GM19395 (cell line): ENCODE data around the gene ZMYND19.
A peak's percentile ranks its signal among the peaks of the same experiment; 100 is the strongest.
"Not testable (repeated sequence)": the region's sequence is repeated elsewhere in the genome, so short reads cannot be mapped to it uniquely, and the experiment has no call there.

Experiments
- ATAC-seq: cut with Tn5 transposase; IDR thresholded peaks from one replicate; pipeline ENCODE4 v1.9.1; 2021; ENCODE audit warnings: mild to moderate bottlenecking, moderate library complexity; ENCODE audit not compliant: unreplicated experiment

ZMYND19 gene

DNA sequence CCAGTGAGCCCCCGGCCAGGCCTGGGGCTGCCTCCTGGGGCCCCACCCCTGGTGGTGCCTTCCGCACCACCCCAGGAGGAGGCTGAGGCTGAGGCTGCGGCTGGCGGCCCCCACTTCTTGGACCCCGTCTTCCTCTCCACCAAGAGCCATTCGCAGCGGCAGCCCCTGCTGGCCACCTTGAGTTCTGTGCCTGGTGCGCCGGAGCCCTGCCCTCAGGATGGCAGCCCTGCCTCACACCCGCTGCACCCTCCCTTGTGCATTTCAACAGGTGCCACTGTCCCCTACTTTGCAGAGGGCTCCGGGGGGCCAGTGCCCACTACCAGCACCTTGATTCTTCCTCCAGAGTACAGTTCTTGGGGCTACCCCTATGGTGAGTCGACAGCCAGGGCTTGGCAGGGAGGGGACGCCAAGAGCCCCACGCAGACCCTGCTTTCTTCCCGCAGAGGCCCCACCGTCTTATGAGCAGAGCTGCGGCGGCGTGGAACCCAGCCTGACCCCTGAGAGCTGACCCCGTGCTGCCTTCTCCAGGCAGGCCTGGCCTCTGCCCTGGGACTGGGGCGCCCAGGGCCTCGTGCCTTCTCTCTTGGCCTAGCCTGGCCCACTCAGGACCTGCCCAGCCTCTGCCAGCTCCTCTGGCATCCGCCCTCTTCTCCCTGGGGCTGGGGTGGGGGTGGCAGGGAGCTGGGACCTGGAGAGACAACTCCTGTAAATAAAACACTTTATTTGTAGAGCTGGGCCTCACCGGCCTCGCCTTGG lies 24.5 kb upstream of the ZMYND19 start:
- ATAC-seq = no peak

DNA sequence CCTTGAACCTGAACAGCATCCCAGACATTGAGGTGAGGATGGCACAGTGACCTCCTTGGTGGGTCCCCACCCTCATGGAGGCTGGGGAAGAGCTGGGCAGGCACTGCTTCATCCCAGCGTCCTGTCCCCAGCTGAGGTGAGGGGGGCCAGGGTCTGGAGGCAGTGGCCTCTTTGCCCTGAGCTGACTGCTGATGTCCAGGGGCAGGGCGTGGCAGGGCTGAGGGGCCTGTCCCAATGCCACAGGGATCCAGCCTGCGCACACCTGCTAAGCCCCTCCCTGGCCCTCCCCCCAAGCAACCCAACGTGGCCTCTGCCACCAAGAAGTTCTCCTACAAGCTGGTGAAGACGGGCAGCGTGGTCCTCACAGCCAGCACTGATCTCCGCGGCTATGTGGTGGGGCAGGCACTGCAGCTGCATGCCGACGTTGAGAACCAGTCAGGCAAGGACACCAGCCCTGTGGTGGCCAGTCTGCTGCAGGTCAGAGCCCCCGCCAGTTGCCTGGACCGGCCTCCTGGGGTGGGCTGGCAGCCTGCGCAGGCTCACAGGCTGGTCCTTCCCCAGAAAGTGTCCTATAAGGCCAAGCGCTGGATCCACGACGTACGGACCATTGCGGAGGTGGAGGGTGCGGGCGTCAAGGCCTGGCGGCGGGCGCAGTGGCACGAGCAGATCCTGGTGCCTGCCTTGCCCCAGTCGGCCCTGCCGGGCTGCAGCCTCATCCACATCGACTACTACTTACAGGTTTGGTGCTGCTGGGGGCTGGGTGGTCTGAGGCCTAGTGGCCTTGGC lies 23.6 kb upstream of the ZMYND19 start:
- ATAC-seq = no peak

DNA sequence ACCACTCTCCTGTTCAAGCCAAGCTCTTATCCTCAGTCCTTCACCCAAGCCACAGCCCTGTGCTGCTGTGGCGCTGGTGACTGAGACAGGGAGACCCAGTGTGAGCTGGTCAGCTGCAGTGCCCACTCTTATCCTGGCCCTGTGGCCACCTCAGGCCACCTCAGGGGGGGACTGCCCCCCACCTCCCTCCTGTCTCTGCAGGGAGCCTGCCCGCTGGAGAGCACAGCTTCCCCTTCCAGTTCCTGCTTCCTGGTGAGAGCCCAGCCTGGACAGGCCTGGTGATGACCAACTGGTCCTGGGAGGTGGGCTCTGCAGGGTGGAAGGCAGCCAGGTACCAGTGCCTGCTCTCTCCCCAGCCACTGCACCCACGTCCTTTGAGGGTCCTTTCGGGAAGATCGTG lies 22.9 kb upstream of the ZMYND19 start:
- no peak for ATAC-seq

DNA sequence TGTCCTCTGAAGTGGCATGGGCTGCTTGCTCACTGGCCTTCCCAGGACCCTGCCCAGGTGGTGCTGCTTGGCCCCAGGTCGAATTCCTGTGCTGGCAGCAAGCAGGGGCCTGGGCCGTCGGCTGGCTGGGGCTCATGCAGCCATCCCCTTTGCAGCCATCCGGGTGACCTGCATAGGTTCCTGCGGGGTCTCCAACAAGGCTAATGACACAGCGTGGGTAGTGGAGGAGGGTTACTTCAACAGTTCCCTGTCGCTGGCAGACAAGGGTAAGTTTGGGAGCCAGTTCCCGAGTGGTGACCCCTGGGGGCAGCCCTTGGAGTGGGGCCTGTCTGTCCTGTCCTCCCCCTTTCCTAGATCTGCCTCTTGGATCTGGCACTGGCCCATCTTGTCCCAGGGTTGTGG lies 22.4 kb upstream of the ZMYND19 start:
- ATAC-seq = no peak

DNA sequence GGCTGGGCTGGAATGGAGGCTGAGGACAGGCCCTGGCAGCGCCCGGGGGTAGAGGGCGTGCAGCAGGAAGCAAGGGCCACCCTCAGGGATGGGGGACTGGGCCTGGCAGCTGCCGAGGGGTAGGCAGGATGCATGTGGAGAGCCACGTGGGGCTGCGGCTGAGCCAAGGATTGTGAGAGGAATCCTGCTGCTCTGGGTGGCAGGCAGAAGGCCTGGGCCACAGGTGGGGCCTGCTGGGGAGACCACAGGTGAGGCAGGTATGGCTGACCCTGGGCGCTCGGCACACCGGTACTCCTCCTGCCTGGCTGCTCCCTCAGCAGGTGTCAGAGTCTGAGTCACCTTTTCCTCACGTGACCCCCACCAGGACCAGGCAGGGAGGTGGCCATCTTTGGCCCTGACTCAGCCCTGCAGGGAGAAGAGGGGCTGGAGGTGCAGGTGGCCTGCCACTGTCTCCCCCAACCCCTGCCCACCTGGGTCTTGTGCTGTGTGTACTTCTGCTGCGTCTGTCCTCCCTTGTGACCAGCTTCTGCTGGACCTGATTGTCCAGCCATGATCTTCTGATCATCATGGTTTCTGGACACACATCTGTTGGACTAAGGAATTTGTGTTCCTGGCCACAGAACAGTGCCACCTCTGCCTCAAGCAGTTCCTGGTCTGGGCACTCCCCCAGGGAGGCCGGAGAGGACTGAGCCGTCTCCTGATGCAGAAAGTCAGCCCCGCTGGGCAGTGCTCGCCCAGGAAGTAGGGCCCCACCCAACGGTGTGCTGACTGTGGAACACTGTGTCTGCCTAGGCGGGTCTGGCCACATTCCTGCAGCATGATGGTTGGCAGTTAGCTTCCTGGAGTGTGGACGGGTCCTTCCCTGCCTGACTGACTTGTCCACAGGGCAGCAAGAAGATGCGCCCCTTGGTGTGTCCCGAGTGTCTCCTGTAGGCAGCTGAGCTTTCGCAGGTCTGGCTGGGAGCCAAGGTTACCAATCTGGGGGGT lies 21.6 kb upstream of the ZMYND19 start:
- no peak for ATAC-seq

DNA sequence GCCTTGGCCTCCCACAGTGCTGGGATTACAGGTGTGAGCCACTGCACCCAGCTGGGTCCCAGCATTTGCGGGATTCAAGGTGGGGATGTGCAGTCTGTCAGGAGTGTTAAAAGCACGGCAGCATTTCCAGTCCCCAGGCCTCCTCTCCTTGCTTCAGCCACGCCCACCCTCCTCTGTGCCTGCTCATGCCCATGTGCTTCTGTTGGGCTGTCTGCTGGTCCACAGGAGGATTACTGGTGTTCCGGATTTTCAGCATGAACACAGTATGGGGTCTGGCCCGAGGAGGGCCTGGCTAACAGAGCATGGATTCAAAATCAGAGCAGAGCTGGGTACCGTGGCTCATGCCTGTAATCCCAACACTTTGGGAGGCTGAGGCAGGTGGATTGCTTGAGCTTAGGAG lies 20.6 kb upstream of the ZMYND19 start:
- no peak for ATAC-seq

DNA sequence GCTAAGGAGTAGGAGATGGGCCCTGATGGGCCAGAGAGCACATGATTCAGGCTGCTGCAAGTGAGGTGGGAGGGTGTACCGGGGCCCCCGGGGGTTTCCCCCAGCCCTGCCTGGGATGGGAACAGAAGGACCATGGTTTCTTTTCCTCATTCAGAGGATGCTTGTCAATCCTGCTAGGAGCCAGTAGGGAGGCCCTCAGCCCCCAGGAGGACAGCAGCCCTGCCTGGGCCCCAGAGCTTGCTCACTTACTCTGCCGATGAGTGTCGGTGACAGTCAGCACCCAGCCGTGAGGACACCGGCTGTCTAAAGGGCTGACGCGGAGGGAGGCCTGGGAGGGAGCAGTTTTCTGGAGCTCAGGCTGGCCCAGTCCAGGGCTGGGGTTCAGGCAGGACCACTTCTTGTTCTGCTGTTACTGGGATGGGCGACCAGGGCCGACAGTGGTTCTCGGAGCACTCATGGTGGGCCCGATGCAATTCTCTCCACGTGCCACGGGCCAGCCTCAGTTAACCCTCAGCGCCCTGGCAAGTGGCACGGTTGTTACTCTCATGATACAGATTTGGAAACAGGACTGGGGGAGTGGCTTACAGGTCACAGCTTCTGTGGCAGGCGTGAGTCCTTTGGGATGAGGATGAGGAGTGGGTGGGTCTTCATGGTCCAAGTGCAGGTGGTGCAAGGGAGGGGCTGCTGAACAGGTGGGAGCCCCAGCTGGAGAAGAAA lies 17.0 kb upstream of the ZMYND19 start:
- no peak for ATAC-seq

DNA sequence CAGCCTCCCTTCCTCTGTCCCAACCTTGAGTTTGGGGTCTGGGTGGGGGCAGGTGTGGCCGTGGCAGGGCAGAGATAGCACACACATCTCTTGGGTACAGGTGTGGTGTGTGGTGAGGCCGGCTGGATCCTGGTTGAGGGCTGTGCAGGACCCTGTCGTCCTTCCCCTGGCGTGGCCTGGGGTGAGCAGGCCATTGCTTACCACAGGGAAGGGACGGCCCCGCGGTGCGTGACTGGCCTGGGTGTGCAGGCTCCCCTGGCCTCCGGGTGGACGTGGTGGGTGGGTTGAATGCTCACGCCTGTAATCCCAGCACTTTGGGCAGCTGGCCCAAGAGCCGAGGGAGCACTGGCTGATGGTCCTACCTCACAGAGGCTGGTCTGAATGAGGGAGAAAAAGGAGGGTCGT lies 16.4 kb upstream of the ZMYND19 start:
- ATAC-seq = no peak

DNA sequence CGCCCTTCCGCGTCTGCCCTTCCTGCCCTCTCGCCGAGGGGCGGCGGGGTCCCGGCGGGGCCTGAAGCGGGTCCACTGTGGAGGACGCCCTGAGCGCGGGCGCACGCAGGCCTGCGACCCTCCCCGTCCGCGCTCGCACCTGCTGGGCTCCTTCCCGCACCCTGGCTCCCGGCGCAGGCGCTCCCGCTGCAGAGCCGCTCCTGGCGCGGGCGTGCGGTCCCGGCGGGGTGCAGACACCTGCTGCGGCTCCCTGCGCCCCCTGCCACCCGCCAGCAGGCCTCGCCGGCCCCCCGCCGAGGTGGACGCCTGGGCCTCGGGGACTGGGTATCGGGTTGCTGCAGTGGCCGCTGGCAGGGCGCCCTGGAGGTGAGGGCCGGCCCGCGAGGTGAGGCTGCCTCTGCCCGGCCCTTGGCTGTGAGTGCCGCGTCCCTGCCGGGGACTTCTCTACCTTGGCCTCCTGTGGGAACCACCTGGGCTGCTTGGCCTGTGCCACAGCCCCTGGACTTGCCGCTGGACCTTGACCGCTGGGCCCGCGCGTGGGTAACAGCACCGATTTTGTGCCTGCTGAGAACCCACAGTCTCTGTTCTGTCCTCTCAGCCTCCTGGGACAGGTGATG lies 15.8 kb upstream of the ZMYND19 start:
- ATAC-seq = peak; percentile 37

DNA sequence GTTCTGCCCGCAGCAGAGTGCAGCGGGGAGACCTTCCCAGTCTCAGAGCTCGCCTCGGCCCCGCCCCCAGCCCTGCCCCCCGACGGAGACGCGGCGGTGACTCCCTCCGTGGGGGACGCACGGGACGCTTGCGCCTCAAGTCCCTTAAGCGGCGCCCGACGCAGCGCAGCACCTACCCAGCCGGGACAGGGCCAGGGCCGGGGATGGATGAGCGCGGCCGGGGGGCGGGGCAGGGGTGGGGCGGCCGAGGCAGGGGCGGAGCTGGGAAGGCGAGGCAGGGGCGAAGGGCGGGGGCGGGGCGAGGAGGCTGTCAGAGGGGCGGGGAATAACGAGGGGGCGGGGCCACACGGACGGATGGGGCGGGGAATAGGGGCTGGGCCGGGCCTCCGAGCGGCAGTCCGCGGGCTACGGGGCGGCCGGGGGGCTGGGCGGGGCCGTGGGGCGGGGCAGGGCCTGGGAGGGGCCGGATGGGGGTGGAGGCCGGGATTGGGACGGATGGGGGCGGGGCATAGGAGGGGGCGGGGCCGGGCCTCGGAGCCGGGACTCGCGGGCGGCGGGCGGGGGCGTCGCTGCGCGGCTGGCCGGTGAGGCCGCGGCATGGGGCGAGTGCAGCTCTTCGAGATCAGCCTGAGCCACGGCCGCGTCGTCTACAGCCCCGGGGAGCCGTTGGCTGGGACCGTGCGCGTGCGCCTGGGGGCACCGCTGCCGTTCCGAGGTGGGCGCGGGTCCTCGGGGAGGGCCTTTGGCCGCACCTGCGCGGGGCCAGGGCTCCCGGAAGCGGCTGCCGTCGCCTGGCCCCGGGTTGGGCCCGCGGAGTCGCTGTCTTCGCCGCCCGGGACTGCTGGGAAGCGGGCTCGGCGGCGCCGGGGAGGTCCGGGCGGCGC lies 15.1 kb upstream of the ZMYND19 start, which contains the start of gene ARRDC1:
Gene ARRDC1, plus strand, starts transcription at position 566 of the 884 bp plus-strand sequence. Its CDS starts 32 bp downstream, at position 598.
- ATAC-seq = peak; percentile 59

DNA sequence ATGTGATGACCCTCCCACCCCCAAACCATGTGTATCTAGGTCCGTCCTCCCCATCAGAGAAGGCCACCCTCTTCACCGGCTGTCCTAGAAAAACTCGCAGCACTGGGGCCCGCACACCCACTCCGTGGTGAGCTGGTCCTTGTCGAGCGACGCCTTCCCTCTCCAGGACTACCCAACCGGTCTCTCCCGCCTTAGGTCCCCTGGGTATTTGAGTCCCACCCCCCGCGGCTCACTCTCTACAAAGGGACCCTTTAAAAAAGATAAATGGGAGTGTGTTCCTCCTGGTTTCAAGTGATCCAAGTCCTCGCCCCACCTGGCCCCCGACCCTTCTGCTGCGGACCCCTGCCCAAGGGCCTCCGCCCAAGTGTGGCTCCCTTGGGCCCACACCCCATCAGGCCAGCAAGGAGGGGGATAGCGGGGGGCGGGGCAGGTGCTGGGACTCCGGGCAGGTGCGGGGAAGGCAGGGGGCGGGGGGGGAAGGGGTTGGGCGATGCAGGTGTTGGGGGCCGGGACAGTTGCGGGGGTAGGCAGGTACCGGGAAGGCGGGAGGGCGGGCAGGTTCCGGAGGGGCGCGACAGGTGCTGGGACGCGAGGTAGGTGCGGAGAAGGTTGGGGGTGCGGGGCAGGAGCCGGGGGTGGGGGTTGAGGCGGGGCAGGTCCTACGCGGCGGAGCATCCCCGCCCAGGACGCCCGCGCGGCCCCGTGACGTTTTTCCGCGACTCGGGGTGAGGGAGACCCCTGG lies 14.2 kb upstream of the ZMYND19 start:
- no peak for ATAC-seq

DNA sequence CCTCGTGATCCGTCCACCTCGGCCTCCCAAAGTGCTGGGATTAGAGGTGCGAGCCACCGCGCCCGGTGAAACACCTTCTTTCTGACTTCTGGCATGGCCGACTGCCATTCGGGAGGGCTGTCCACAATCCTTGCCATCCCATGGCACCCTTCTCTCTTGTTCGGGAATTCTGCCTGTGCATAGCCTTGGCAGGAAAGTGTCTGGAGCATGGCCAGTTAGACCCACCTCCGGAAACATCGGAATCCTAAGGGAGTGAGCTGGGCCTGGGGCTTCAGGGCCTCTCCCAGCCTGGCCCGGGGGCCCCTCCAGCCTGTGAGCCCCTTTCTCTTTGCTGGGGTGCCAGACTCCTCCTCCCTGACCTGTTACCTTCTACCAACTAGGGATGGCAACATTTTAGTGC lies 13.6 kb upstream of the ZMYND19 start:
- ATAC-seq = no peak

DNA sequence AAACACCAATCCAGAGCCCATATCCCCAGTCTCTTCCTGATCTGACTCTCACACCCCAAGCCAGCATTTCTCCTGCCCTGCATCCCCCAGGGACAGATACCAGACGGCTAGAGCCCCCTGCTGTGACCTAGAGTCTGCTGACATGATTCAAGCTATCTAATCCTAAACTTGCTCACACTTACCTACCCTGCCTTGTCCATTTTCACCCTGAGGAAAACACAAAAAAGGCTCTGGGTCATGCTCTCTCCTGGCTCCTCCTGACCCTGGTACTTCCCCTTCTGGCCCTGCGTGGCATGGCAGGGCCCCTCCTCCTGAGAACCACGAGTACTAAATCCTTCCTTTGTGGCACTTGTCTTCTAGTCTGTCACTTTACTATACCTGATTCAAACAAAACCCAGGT lies 12.3 kb upstream of the ZMYND19 start:
- no peak for ATAC-seq

DNA sequence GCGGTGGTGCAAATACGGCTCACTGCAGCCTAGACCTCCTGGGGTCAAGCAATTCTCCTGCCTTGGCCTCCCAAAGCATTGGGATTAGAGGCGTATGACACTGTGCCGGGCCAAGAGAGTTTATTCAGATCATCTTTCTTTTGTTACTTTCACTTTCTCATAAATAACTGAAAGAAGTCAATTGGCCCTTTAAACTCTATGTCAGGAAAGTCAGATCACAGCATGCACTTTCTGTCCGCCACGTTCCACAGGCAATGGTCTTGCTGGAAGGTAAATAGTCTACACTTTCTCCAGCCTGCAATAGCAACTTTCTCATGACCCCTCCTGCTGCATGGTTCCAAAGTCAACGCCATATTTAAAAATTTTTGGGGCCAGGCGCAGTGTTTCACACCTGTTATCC lies 8.6 kb upstream of the ZMYND19 start:
- no peak for ATAC-seq

DNA sequence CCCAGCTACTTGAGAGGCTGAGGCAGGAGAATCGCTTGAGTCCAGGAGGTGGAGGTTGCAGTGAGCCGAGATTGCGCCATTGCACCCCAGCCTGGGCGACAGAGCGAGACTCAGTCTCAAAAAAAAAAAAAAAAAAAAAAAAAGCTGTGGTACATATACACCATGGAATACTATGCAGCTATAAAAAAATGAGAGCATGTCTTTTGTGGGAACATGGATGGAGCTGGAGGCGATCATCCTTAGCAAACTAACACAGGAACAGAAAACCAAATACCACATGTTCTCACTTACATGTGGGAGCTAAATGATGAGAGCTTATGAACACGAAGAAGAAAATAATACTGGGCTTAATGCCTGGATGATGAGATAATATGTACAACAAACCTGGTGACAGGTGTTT lies 6.3 kb upstream of the ZMYND19 start:
- not testable (repeated sequence) for ATAC-seq

DNA sequence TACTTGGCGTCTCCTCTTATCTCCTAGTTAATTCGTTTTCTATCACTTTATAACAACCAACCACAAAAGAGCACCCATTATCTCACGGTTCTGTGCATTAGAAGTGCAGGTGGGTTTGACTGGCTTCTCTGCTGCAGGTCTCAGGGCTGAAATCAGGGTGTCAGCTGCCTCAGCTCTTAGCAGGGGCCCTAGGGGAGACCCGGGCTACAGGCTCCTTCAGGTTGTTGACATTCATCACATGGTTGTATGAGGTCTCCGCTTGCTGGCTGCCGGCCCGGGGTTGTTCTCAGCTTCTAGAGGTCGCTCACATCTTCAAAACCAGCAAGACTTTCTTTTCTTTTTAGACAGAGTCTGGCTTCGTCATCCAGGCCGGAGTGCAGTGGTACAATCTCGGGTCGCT lies 2.9 kb upstream of the ZMYND19 start:
- no peak for ATAC-seq

DNA sequence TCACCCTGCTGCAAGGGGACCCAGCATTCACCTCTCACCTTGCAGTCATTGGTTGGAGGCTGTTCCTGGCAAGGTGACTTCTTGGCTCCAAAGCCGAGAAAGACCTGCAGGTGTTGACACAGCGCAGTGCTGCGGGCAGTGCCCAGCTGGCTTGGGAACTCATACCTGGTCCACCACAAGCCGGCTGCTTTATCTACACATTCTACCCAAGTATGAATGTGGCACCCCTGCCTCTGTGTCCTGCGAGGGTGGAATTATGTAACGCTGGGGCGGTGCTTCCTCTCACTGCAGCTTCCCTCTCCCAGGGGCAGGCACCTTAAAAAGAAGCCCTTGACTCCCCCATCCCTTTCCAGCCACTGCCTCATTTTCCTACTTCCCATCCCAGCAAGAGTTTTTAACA lies 2.5 kb upstream of the ZMYND19 start:
- no peak for ATAC-seq

DNA sequence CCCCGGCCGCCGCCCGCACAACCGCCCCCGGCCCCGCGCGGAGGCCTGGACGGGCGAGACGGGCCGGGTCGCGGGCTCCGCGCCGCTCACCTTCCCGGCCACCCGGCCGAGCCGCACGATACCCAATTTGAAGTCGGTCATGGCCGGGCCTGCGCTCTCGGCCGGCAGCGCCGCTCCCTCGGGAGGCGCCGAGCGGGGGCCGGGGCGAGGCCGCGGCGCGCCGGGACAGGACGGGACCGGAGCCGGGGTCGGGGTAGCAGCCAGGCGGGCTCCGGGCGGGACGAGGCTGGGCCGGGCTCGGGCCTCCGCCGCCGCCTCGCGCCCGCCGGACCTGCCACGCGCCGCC lies 216 bp downstream of the ZMYND19 start:
- ATAC-seq = peak; percentile 24
